Hepatocyte (in vitro differentiated cells): Measurements from ENCODE around the gene CARD9. TPM values are rescaled to one million over a fixed set of nuclear protein-coding genes. Genes with fewer than 3 reads are reported as not detected.
A peak's percentile ranks its signal among the peaks of the same experiment; 100 is the strongest.

Experiments
- DNase-seq: peaks from one replicate; pipeline ENCODE4 v3.0.0-alpha.2; 2016; ENCODE audit warnings: low spot score
- H2AFZ ChIP-seq: fragments of 200-600 bp; sonication (generic); 2 replicates; pipeline ENCODE4 v1.6.0; 2016; ENCODE audit warnings: antibody characterized with exemption, mild to moderate bottlenecking
- H3K27ac ChIP-seq: fragments of 200-600 bp; sonication (generic); 2 replicates; pipeline ENCODE4 v1.5.1; 2016; ENCODE audit warnings: mild to moderate bottlenecking
- H3K27me3 ChIP-seq: fragments of 200-600 bp; sonication (generic); 2 replicates; pipeline ENCODE4 v1.6.1; 2016
- H3K36me3 ChIP-seq: fragments of 200-600 bp; sonication (generic); replicated peaks from 2 replicates; pipeline ENCODE4 v1.5.1; 2016; ENCODE audit warnings: low read depth; ENCODE audit not compliant: insufficient read depth
- H3K4me1 ChIP-seq: fragments of 200-600 bp; sonication (generic); 2 replicates; pipeline ENCODE4 v1.5.1; 2016; ENCODE audit warnings: mild to moderate bottlenecking, moderate library complexity; ENCODE audit not compliant: insufficient read depth
- H3K4me2 ChIP-seq: fragments of 200-600 bp; sonication (generic); 2 replicates; pipeline ENCODE4 v1.6.0; 2016
- H3K4me3 ChIP-seq: fragments of 200-600 bp; sonication (generic); 2 replicates; pipeline ENCODE4 v1.5.1; 2016; ENCODE audit warnings: mild to moderate bottlenecking
- H3K79me2 ChIP-seq: fragments of 200-600 bp; sonication (generic); 2 replicates; pipeline ENCODE4 v1.6.0; 2017; ENCODE audit warnings: mild to moderate bottlenecking
- H3K9me2 ChIP-seq: fragments of 200-600 bp; sonication (generic); replicated peaks from 2 replicates; pipeline ENCODE4 v1.6.0; 2017; ENCODE audit warnings: mild to moderate bottlenecking; ENCODE audit not compliant: insufficient read depth
- H3K9me3 ChIP-seq: fragments of 200-600 bp; sonication (generic); 2 replicates; pipeline ENCODE4 v1.5.1; 2016; ENCODE audit warnings: low read depth, mild to moderate bottlenecking
- H4K20me1 ChIP-seq: fragments of 200-600 bp; sonication (generic); 2 replicates; pipeline ENCODE4 v1.6.0; 2016; ENCODE audit warnings: mild to moderate bottlenecking; ENCODE audit not compliant: insufficient read depth, poor library complexity, severe bottlenecking
- CTCF ChIP-seq: fragments of 200-600 bp; sonication (generic); IDR thresholded peaks from 2 replicates; pipeline ENCODE4 v1.5.1; 2016; ENCODE audit warnings: antibody characterized with exemption, mild to moderate bottlenecking; ENCODE audit not compliant: poor library complexity
- EZH2 ChIP-seq: fragments of 200-600 bp; sonication (generic); IDR thresholded peaks from 2 replicates; pipeline ENCODE4 v1.6.1; 2016; ENCODE audit warnings: antibody characterized with exemption, mild to moderate bottlenecking, borderline replicate concordance
- EZH2phosphoT487 ChIP-seq: fragments of 200-600 bp; sonication (generic); IDR thresholded peaks from one replicate; pipeline ENCODE4 v1.6.1; 2018; ENCODE audit warnings: antibody characterized with exemption, mild to moderate bottlenecking, low read depth, moderate library complexity; ENCODE audit not compliant: unreplicated experiment, severe bottlenecking
- WGBS: methylation state at CpG from one replicate; pipeline ENCODE4 v1.1.6; 2016; ENCODE audit warnings: low lambda C conversion rate; ENCODE audit errors: missing lambda C conversion rate; 5-methylcytosine and 5-hydroxymethylcytosine counted together
- polyA plus RNA-seq: library from polyadenylated mRNA; unstranded; fragments of >200 nt; fragmentation: Nextera tagmentation; extraction: Ambion mirVana; gene quantifications from 2 replicates; pipeline ENCODE4 v1.2.1, GENCODE V29; 2016
- total RNA-seq: library from RNA; depleted of rRNA; stranded (reverse); fragments of >200 nt; gene quantifications from 2 replicates; pipeline ENCODE4 v1.2.3, GENCODE V29; 2014

The CARD9 gene
- total and polyA plus RNA-seq, 2 experiments from 2014 or later = 0.80 to 1.5 TPM

- no peak overlapping the region for H3K4me3 ChIP-seq
- H3K36me3 ChIP-seq = no peaks in the 10 kb centered on the region
- peak overlapping the region; percentile 95 for H3K4me2 ChIP-seq
- H3K4me1 ChIP-seq = peaks cover 27% of the 10 kb centered on the region
- H3K79me2 ChIP-seq = no peaks in the 10 kb centered on the region
- no peaks in the 10 kb centered on the region for H3K27me3 ChIP-seq
- H3K9me3 ChIP-seq = no peaks in the 10 kb centered on the region
- peak overlapping the region; percentile 86 for H3K27ac ChIP-seq
- H2AFZ ChIP-seq = no peak overlapping the region
- H4K20me1 ChIP-seq = no peaks in the 10 kb centered on the region
- peak; percentile 91 for DNase-seq
- no peak for TF ChIP-seq EZH2phosphoT487
- peak; percentile 20 for TF ChIP-seq CTCF
- H3K9me2 ChIP-seq = no peaks in the 10 kb centered on the region
- WGBS = 30% methylated on average over 28 of the region's 60 CpGs
These were observed 31.0 kb downstream of the CARD9 start for GRCh38 chr9:136342181-136343120.

GRCh38 chr9:136341769-136342168 lies 31.7 kb downstream of the CARD9 start:
- H3K4me1 ChIP-seq = peaks cover 27% of the 10 kb centered on the region
- no peaks in the 10 kb centered on the region for H4K20me1 ChIP-seq
- H3K27me3 ChIP-seq = no peaks in the 10 kb centered on the region
- H3K4me2 ChIP-seq = peak overlapping the region; percentile 95
- 95% methylated on average over 10 of the region's 10 CpGs for WGBS
- no peak for DNase-seq
- H3K36me3 ChIP-seq = no peaks in the 10 kb centered on the region
- no peaks in the 10 kb centered on the region for H3K9me3 ChIP-seq
- H3K9me2 ChIP-seq = no peaks in the 10 kb centered on the region
- H3K79me2 ChIP-seq = no peaks in the 10 kb centered on the region
- peak overlapping the region; percentile 83 for H3K27ac ChIP-seq
- no peak for TF ChIP-seq EZH2
- no peak for TF ChIP-seq EZH2phosphoT487
- no peak for TF ChIP-seq CTCF
- H2AFZ ChIP-seq = no peak overlapping the region
- no peak overlapping the region for H3K4me3 ChIP-seq

GRCh38 chr9:136341042-136341655 lies 32.3 kb downstream of the CARD9 start:
- Histone ChIP-seq H4K20me1 (no peaks in the 10 kb centered on the region), H3K9me3 (no peaks in the 10 kb centered on the region), H2AFZ (no peak overlapping the region), H3K27ac (no peak overlapping the region), H3K79me2 (no peaks in the 10 kb centered on the region), H3K4me2 (no peak overlapping the region), H3K27me3 (no peaks in the 10 kb centered on the region), H3K4me3 (no peak overlapping the region), H3K9me2 (no peaks in the 10 kb centered on the region), H3K36me3 (no peaks in the 10 kb centered on the region), H3K4me1 (peaks cover 22% of the 10 kb centered on the region)
- no peak for DNase-seq
- 94% methylated on average over 13 of the region's 18 CpGs for WGBS
- TF ChIP-seq CTCF (no peak), EZH2phosphoT487 (no peak), EZH2 (no peak)
